GM19023 (cell line): ENCODE results near the gene TJP3.
A peak's percentile ranks its signal among the peaks of the same experiment; 100 is the strongest.
"Not testable (repeated sequence)": the region's sequence is repeated elsewhere in the genome, so short reads cannot be mapped to it uniquely, and the experiment has no call there.

Experiments used
- ATAC-seq: cut with Tn5 transposase; IDR thresholded peaks from one replicate; pipeline ENCODE4 v1.9.1; 2021; ENCODE audit warnings: mild to moderate bottlenecking, moderate library complexity; ENCODE audit not compliant: unreplicated experiment

The TJP3 gene

DNA sequence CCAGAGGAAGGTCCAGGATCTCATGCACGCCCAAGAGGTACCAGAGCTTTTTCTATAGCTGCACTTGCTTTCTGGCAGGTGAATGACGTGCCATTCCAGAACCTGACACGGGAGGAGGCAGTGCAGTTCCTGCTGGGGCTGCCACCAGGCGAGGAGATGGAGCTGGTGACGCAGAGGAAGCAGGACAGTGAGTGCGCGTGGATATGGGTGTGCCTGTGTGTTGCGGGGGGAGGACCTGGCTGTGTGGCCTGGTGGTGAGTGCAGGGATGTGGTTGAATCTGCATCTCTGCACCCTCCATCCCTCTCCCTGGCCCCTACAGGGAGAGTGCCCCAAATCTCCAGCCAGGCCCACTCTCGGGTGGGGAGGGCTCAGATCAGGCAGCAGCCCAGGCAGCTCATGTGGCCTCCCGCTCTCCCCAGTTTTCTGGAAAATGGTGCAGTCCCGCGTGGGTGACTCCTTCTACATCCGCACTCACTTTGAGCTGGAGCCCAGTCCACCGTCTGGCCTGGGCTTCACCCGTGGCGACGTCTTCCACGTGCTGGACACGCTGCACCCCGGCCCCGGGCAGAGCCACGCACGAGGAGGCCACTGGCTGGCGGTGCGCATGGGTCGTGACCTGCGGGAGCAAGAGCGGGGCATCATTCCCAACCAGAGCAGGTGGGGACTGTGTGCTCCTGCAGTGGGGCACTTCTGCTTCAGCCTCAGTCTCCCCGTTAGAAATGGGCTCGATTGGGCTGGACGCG is 30.5 kb downstream of the TJP3 start:
- no peak for ATAC-seq

DNA sequence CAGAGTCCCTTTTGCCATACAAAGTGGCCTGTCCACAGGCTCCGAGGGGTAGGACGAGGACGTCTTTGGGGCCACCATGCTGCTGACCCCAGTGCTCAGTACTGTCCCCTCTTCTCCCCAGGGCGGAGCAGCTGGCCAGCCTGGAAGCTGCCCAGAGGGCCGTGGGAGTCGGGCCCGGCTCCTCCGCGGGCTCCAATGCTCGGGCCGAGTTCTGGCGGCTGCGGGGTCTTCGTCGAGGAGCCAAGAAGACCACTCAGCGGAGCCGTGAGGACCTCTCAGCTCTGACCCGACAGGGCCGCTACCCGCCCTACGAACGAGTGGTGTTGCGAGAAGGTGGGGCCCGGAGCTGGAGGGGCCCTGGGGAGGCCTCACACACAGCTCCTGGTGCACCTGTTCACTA is 32.2 kb downstream of the TJP3 start:
- ATAC-seq = no peak

DNA sequence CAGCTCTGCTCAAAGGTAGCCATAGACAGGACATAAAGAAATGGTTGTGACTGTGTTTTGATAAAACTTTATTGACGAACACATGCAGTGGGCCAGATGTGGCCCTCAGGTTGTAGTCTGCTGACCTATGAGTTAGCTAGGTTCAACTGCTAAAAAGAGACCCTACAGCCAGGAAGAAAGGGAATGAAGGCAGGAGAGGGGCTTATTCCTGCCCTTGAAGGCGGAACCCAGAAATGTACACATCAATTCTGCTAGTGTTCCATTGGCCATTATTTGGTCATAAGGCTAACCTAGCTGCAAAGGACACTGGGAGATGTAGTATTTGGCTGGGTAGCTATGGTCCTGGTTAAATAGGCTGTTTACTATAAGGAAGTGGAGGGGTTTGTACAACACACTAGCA is 35.3 kb downstream of the TJP3 start:
- ATAC-seq = no peak

DNA sequence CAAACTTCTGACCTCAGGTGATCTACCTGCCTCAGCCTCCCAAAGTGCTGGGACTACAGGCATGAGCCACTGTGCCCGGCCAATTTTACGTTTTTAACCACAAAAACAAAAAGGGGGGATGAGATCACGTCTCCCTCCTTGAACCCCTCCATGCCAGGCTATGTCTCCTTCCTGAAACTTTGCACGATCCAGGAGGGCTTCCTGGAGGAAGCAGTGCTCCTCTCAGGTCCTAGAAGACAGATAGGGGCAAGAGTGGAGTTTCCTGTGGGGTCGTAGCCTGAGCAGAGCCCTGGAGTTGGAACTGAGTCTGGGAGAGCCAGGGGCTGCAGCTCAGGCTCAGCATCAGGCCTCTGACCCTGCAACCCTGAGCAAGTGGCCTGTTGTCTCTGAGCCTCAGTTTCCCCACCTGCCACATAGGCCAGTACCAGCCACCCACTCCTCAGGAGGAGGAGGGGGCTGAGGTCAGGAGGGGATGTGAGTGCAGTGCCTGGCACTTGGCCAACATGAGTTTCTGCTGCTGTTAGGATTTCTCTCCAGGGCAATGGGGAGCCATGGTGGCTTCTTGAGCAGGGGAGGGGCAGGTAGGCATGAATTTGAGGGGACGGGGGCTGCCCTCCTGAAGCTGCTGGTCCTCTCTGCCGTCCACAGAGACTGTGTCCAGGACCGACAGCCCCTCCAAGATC is 37.3 kb downstream of the TJP3 start:
- ATAC-seq = no peak

DNA sequence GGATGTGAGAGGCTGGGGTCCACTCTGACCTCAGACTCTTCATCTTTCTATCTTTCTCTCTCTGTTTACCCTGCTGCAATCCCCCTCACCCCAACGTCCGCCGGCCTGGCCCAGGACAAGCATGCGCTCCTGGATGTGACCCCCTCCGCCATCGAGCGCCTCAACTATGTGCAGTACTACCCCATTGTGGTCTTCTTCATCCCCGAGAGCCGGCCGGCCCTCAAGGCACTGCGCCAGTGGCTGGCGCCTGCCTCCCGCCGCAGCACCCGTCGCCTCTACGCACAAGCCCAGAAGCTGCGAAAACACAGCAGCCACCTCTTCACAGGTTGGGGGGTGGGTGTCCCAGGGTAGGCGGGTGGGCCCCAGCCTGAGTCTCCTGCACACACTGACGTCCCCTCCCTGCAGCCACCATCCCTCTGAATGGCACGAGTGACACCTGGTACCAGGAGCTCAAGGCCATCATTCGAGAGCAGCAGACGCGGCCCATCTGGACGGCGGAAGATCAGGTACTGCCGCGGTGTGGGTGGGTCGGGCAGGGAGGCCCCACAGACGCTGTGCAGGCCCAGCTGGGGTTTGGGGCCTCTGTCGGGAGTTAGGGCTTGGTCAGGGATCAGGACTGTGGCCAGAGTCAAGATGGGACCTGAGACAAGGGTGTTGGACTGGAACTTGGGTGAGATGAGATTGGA is 38.3 kb downstream of the TJP3 start:
- no peak for ATAC-seq

DNA sequence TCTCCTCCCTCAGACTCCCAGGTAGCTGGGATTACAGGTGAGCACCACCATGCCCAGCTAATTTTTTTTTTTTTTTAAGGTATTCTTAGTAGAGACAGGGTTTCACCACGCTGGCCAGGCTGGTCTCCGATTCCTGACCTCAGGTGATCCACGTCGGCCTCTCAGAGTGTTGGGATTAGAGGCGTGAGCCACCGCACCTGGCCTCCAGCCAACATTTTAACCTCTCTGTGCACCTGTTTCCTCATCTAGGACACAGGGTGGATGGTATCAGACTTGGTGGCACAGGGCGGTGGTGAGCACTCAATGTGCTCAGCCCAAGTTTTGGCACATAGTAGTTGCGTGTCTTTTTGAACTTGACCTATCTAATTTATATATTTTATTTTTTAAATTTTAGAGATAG is 40.8 kb downstream of the TJP3 start:
- ATAC-seq = no peak

DNA sequence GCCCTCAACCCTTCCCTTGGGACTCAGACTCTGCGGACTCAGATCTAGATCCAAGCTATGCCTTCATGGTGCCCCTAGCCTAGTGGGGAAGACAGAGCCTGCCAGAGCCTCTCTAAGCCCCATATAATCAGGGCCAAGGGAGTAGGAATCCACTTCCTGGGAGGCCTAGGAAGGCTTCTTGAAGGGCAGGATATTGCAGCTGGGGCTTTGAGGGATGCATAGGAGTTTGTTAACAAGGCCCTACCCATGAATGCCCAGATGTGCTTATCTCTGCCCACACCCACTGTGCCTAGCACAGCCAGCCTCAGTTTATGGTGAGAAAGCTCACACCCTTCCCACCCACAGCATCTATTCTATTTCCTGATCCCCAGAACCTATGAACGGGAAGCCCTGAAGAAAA is 42.0 kb downstream of the TJP3 start:
- no peak for ATAC-seq

DNA sequence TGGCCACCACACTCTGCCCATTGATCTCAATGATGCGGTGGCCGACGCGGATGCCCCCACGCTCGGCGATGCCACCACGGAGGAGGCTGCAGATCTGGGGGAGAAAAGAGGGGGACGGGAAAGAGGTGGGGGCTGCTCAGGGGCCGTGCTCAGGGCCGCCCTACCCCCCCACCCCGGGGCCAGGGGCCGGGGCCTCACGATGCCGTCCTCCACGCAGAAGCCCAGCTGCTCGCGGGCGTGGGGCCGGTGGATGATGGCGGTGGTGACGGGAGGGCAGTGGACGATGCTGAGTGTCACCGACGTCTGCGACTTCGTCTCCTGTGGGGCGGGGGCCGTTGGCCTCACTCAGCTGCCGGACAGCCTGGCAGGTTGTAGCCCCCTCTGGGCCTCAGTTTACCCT is 43.1 kb downstream of the TJP3 start:
- ATAC-seq = no peak

DNA sequence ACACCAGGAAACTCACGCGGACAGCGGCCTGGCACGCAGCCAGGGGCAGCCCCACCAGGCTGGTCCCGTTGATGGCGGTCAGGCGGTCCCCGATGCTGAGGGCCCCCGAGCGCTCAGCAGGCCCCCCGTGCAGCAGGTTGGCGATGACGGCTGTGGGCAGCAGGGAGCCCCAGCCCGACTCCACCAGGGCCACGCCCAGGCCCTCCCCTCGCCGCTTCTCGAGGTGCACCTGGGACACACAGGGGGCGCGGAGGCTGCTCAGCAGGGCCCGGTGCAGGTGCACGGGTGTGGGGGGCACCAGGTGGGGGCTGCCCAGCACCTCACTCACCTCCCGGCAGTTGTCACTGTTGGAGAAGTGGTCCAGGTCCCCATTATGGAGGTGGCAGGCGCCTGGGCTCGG is 44.3 kb downstream of the TJP3 start:
- ATAC-seq = no peak

DNA sequence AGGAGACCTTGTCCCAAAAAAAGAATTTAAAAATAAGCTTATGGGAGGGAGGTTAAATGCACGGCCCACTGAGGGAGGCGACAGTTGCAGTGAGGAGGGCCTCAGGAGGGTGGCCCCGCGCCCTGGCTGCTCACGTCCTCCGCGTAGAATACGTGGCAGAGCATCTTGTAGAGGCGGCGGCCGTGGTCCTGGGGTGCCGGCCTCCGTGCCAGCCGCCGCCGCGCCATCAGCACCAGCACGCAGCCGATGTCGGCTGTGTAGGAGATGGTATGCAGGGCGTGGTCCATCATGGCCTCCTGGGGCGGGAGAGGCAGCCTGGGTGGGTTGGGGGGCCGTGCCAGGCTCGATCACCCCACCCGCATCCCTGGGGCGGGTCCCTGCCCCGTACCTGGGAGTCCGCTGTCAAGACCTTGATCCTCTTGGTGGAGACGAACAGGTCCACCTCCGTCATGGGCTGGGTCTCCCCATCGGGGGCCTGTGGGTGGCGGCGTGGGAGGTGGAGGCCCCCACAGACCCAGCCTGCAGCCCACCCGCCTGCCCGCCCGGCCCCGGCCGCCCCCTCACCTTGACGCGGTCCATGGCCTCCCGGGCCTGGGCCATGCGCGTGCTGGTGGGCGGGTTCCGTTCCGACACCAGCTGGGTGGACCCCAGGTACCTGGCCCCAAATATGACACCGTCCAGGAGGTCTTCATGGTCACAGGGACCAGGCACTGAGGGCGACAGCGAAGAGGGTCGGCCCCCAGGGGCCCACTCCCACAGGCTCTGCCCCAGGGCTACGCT is 45.6 kb downstream of the TJP3 start:
- ATAC-seq = no peak

DNA sequence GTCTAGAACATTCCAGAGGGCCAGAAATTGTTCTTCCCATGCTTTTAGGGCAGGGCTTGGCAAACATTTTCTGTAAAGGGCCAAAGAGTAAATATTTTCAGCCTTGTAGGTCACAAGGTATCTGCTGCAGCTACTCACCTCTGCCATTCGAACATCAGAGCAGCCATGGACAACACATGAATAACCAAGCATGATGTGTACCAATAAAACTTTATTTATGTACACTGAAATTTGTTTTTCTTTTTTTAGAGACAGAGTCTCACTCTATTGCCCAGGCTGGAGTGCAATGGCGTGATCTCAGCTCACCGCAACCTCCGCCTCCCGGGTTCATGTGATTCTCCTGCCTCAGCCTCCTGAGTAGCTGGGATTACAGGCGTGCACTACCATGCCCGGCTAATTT is 49.5 kb downstream of the TJP3 start:
- ATAC-seq = not testable (repeated sequence)

DNA sequence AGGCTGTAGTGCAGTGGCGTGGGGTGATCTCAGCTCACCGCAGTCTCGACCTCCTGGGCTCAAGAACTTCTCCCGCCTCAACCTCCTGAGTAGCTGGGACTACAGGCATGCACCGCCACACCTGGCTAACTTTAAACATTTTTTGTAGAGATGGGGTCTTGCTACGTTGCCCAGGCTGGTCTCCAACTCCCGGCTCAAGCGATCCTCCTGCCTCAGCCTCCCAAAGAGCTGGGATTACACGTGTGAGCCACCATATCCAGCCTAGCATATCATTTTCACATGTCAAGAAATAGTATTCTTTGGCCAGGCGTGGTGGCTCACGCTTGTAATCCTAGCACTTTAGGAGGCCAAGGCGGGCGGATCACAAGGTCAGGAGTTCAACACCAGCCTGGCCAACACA is 50.1 kb downstream of the TJP3 start:
- not testable (repeated sequence) for ATAC-seq

DNA sequence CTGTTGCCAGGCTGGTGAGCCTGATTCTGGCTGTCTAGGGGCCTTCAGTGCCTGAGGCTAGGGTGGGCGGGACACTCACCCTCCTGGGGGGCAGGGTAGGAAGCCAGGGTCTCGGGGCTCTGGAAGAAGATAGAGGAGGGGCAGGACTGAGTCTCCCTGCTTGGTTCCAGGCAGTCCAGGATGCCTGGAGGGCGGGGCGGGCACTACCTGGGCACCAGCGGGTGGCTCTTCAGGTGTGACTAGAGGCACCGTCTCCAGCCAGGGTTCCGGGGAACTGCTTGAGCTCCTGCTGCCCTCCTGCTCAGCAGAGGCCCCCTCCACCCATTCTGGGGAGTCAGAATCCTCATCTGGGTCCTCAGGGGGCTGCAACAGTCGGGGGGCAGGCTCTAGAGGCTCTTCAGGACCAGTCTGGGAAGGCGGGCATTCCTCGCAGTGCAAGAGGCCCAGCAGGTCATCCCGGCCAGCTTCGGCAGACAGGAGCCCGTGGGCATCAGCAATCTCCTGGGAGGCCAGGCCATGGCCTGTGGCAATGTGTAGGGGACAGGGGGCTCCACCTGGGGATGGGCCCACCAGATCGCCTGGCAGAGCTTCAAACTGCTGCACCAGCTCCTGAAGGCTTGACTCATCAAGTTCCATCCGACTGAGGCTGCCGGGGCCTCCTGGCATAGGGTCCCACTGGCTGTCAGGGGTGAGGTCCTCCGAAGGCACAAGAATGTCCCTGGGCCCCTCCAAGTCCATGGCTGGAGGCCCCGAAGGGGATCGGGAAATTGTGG is 51.5 kb downstream of the TJP3 start:
- no peak for ATAC-seq

DNA sequence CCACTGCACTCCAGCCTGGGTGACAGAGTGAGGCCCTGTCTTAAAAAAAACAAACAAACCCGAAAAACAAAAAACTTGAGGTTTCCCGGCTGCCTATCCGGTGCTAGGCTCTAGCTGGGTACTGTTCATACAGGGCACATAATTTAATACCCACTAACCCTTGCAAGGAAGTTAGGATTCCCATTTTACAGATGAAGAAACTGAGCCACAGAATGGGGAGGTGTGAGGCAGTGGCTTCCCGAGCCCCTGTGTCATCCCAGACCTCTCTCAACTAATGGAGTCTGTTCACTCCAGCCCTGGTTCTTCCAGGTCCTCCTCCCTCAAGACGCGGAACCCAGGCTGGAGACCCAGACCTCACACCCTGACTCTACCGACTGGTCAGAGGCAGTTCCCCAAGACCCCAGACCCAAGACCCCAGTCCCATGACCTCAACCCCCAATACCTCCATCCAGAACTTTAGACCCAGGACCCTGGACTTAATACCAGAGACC is 52.7 kb downstream of the TJP3 start:
- ATAC-seq = no peak

DNA sequence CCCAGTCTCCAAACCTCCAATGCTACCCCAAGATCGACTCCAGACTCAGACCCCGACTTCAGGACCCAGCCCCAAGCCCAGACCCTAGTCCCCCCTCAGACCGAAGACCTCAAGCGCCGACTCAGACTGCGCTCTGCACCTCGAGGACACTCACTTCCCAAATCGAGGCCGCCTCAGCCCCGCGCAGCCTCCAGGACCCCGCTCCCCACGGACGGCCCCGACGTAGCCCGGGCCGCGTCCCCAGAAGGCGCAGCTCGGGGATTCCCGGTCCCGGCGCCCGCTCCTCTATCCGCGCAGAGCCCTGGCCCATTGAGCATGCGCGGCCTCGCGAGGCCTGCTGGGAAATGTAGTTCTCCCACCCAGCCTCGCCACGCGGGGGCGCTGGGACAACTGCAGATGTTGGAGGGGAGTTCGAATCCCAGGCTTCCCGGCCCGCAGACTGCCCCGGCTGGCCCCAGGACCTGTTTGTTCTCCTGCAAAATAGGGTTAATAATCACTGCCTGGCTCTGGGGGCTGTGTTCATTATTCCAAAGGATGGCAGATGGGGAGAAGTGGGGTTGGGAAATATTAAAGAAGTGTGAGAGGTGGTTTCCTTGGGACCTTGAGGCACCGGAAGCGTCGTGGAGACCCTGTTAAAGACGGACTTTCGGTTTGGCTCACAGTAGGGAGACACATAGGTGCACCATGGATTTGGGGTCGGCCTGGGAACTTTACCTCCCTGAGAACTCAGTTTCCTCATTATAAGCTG is 53.4 kb downstream of the TJP3 start, which contains the start of gene APBA3:
TSS of gene APBA3 (minus strand) at position 311 of the 748 bp plus-strand sequence. CDS start 1,428 bp downstream, outside the sequence.
- ATAC-seq = no peak

DNA sequence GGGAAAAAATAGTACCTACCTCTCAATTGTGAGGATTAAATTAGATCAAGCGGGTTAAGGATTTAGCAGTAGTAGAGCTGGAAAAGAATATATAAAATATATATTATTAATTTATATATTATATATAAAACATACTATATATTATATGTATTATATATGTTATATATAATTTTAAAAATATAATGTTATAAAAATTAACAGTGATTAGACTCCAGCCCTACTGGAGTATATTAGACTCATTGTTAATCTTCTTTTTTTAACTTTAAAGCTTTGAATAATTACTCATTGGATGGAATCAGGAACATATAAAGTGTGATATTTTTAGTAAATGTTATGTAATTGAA is 53.9 kb downstream of the TJP3 start:
- no peak for ATAC-seq

DNA sequence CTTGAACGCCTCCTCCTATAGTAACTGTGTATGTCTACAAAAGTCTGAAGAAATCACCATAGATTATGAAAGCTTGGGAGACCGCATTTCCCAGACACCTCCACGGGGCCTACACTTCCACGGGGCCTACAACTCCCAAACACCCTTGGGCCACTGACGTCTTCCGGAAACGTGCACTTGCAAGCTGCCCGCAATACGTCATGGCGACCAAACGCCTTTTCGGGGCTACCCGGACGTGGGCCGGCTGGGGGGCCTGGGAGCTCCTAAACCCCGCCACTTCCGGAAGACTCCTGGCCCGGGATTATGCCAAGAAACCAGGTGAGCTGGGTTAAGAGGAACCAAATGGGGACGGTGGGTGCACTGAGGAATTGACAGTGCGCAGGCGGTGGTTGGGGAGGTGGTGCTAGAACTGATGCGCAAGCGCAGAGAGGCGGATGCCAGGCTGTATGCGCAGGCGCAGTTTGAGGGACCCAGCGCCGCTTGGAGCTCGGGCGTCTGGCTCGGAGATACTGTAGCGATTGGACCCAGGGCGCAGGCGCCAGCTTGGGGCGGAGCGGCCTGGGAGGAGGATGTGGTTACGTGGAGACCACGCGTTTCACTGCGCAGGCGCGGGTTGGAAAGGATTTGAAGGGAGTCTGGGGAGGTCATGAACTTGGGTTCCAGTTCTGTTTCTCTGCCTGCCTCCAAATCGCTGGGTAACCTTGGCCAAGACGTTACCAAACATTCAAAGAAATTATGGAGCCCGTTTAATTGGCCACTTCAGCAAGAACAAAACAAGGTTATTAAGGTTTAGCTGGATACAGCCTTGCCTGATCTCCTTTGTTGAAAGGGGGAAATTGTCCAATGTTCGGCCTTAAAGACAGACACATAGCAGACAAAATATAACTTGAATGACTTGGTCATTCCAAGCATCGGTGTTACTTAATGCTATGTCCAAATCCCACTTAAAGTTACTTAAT is 54.6 kb downstream of the TJP3 start, which contains the start of gene MRPL54:
TSS of gene MRPL54 (plus strand) at position 182 of the 959 bp plus-strand sequence. CDS start at position 201, 19 bp downstream.
- ATAC-seq = peak; percentile 82

DNA sequence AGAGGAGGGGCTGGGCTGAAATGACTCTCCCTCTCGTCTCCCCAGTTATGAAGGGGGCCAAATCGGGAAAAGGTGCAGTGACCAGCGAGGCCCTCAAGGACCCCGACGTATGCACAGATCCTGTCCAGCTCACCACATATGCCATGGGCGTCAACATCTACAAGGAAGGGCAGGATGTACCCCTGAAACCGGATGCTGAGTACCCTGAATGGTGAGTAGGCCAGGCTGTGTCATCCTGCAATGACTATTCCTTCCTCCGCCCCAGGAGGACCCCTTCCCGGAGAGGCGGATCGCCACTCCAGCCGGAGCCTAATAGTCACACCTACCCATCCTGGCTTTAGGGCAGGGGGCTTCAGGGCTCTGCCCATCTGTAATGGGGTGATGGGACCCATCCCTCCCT is 56.9 kb downstream of the TJP3 start:
- no peak for ATAC-seq
